K562 treated with DMSO at 1 percent for 12 hours (cell line): ENCODE data around the gene MAP1LC3A. TPM values are rescaled to one million over a fixed set of nuclear protein-coding genes. Genes with fewer than 3 reads are reported as not detected.

Experiments
- total RNA-seq: library from RNA; unstranded; fragments of 300-600 nt; gene quantifications from 2 replicates; pipeline ENCODE4 v1.2.3, GENCODE V29; 2022; ENCODE audit not compliant: insufficient read depth

MAP1LC3A gene
- total RNA-seq = not detected in 2 replicates

GRCh38 chr20:34558320-34559218 is at the start of gene MAP1LC3A:
Gene MAP1LC3A (plus strand): TSS chr20:34558718. CDS start chr20:34558869, 151 bp downstream.

GRCh38 chr20:34516247-34517113 is 42.0 kb upstream of the MAP1LC3A start, which contains the start of gene DYNLRB1:
Gene DYNLRB1 (plus strand): TSS chr20:34516422. CDS start chr20:34516459, 37 bp downstream.

Other genes with a start within 250 kb of the MAP1LC3A start
- 6.0 and 30.0 TPM in 2 replicates for gene ITCH, start 195.4 kb upstream of the MAP1LC3A start, total RNA-seq
- gene DYNLRB1, start 42.3 kb upstream of the MAP1LC3A start, total RNA-seq = 348 and 417 TPM in 2 replicates
- 21.6 and 30.4 TPM in 2 replicates for gene PIGU, start 118.4 kb downstream of the MAP1LC3A start, total RNA-seq
- 8.0 and 27.1 TPM in 2 replicates for gene TP53INP2, start 145.6 kb downstream of the MAP1LC3A start, total RNA-seq